GM23338 (cell line): Measurements from ENCODE around the gene TIMM13. TPM values are rescaled to one million over a fixed set of nuclear protein-coding genes. Genes with fewer than 3 reads are reported as not detected.

Experiments
- ATAC-seq: fragments of 200-7000 bp; cut with Tn5 transposase; 3 replicates; pipeline ENCODE4 v1.9.1; 2020
- DNase-seq: peaks from one replicate; pipeline ENCODE4 v3.0.0-alpha.2; 2015; ENCODE audit warnings: low spot score
- H2AFZ ChIP-seq: fragments of 200-600 bp; sonication (generic); 2 replicates; pipeline ENCODE4 v1.8.0; 2016; ENCODE audit warnings: antibody characterized with exemption, mild to moderate bottlenecking, moderate library complexity
- H3F3A ChIP-seq: fragments of 200-600 bp; sonication (generic); replicated peaks from 2 replicates; pipeline ENCODE4 v1.8.0; 2017; ENCODE audit warnings: antibody characterized with exemption, mixed run types, low read depth
- H3K27ac ChIP-seq: fragments of 200-600 bp; sonication (generic); 2 replicates; pipeline ENCODE4 v1.6.1; 2016; ENCODE audit warnings: low read depth
- H3K27me3 ChIP-seq: fragments of 200-600 bp; sonication (generic); 2 replicates; pipeline ENCODE4 v1.8.0; 2016; ENCODE audit warnings: mild to moderate bottlenecking, mixed run types, moderate library complexity; ENCODE audit not compliant: insufficient read depth
- H3K36me3 ChIP-seq: fragments of 200-600 bp; sonication (generic); 2 replicates; pipeline ENCODE4 v1.8.0; 2016; ENCODE audit warnings: mild to moderate bottlenecking; ENCODE audit not compliant: insufficient read depth
- H3K4me1 ChIP-seq: fragments of 200-600 bp; sonication (generic); 2 replicates; pipeline ENCODE4 v1.8.0; 2016; ENCODE audit warnings: mild to moderate bottlenecking, moderate library complexity; ENCODE audit not compliant: insufficient read depth
- H3K4me2 ChIP-seq: fragments of 200-600 bp; sonication (generic); 2 replicates; pipeline ENCODE4 v1.7.1; 2017; ENCODE audit warnings: mixed run types
- H3K4me3 ChIP-seq: fragments of 200-600 bp; sonication (generic); 2 replicates; pipeline ENCODE4 v1.6.1; 2016; ENCODE audit warnings: mixed run types
- H3K79me2 ChIP-seq: fragments of 200-600 bp; sonication (generic); replicated peaks from 2 replicates; pipeline ENCODE4 v1.8.0; 2017; ENCODE audit warnings: mild to moderate bottlenecking; ENCODE audit not compliant: insufficient read depth
- H3K9me2 ChIP-seq: fragments of 200-600 bp; sonication (generic); 2 replicates; pipeline ENCODE4 v1.8.0; 2017; ENCODE audit not compliant: insufficient read depth
- H4K20me1 ChIP-seq: fragments of 200-600 bp; sonication (generic); replicated peaks from 2 replicates; pipeline ENCODE4 v1.8.0; 2017; ENCODE audit warnings: mild to moderate bottlenecking; ENCODE audit not compliant: insufficient read depth
- H3K27ac Mint-ChIP-seq: 2 replicates; pipeline ENCODE4 v1.8.0; 2020; ENCODE audit warnings: inconsistent platforms, mild to moderate bottlenecking, moderate library complexity, mixed read lengths
- H3K27me3 Mint-ChIP-seq: 3 replicates; pipeline ENCODE4 v1.8.0; 2022; ENCODE audit warnings: low read depth, mild to moderate bottlenecking, moderate library complexity, mixed read lengths, inconsistent platforms; ENCODE audit not compliant: insufficient read depth, poor library complexity
- H3K36me3 Mint-ChIP-seq: 3 replicates; pipeline ENCODE4 v1.8.0; 2021; ENCODE audit warnings: low read depth, mild to moderate bottlenecking, inconsistent platforms, moderate library complexity, mixed read lengths
- H3K4me1 Mint-ChIP-seq: 3 replicates; pipeline ENCODE4 v1.8.0; 2020; ENCODE audit warnings: mild to moderate bottlenecking, inconsistent platforms, mixed read lengths
- H3K4me3 Mint-ChIP-seq: 3 replicates; pipeline ENCODE4 v1.8.0; 2021; ENCODE audit warnings: moderate library complexity, mild to moderate bottlenecking, inconsistent platforms, mixed read lengths
- H3K9me3 Mint-ChIP-seq: 3 replicates; pipeline ENCODE4 v1.8.0; 2020; ENCODE audit warnings: moderate library complexity, mild to moderate bottlenecking, inconsistent platforms, mixed read lengths
- CTCF ChIP-seq, 2 experiments: fragments of 200-600 bp in 1 of 2; sonication (generic) in 1 of 2; conservative IDR thresholded peaks; 2 replicates each; pipeline versions ENCODE4 v1.5.1 to v1.6.1; 2016 to 2017; ENCODE audit warnings: antibody characterized with exemption in 2 of 2, low read depth in 2 of 2, mild to moderate bottlenecking in 2 of 2, moderate library complexity in 1 of 2
- ETS1 ChIP-seq: IDR thresholded peaks from 2 replicates; pipeline ENCODE4 v1.6.1; 2016; ENCODE audit warnings: antibody characterized with exemption
- EZH2 ChIP-seq: fragments of 200-600 bp; sonication (generic); IDR thresholded peaks from one replicate; pipeline ENCODE4 v1.8.0; 2017; ENCODE audit warnings: antibody characterized with exemption, mild to moderate bottlenecking, low read depth; ENCODE audit not compliant: unreplicated experiment
- JUNB ChIP-seq: IDR thresholded peaks from one replicate; pipeline ENCODE4 v1.6.1; 2016; ENCODE audit warnings: antibody characterized with exemption; ENCODE audit not compliant: unreplicated experiment
- POLR2AphosphoS5 ChIP-seq: IDR thresholded peaks from 2 replicates; pipeline ENCODE4 v1.6.1; 2016; ENCODE audit warnings: antibody characterized with exemption, low read depth
- REST ChIP-seq: IDR thresholded peaks from one replicate; pipeline ENCODE4 v1.6.1; 2018; ENCODE audit warnings: antibody characterized with exemption; ENCODE audit not compliant: unreplicated experiment
- ZNF114 ChIP-seq: fragments of 250-450 bp; sonication (Bioruptor Pico); IDR thresholded peaks from 2 replicates; pipeline ENCODE4 v1.5.0; 2020; ENCODE audit warnings: mild to moderate bottlenecking, moderate library complexity
- polyA plus RNA-seq: library from polyadenylated mRNA; unstranded; fragments of >200 nt; fragmentation: Nextera tagmentation; extraction: Ambion mirVana; gene quantifications from 2 replicates; pipeline ENCODE4 v1.2.1, GENCODE V29; 2016
- total RNA-seq: library from RNA; depleted of rRNA; stranded (reverse); fragments of >200 nt; shearing (Covaris generic); gene quantifications from 2 replicates; pipeline ENCODE4 v1.2.3, GENCODE V29; 2014

The TIMM13 gene
- total and polyA plus RNA-seq, 2 experiments from 2014 or later = 140 to 347 TPM

- TF ChIP-seq CTCF (conservative IDR thresholded peaks at IDR 0.05; ENCODE audit: low read depth in 2 of 2) (no peak), JUNB (no peak), ZNF114 (no peak), REST (no peak), POLR2AphosphoS5 (no peak)
These were observed 12.0 kb downstream of the TIMM13 start (continued) for GRCh38 chr19:2415281-2415972.

- no peaks in the 10 kb centered on the region for H4K20me1 ChIP-seq
- Mint-ChIP-seq H3K4me1 (no peaks in the 10 kb centered on the region), H3K27me3 (peaks cover 8% of the 10 kb centered on the region), H3K4me3 (no peak overlapping the region), H3K9me3 (peaks cover 5% of the 10 kb centered on the region), H3K27ac (no peak overlapping the region), H3K36me3 (peaks cover 4% of the 10 kb centered on the region; the same call in 2 of the 3 replicates)
- no peak for DNase-seq
- H2AFZ ChIP-seq = no peak overlapping the region
- no peak overlapping the region for H3K4me2 ChIP-seq
- H3K36me3 ChIP-seq = no peaks in the 10 kb centered on the region
- no peak for ATAC-seq
- no peak overlapping the region for H3K27ac ChIP-seq
- no peak overlapping the region for H3K4me3 ChIP-seq
- no peaks in the 10 kb centered on the region for H3K9me2 ChIP-seq
- H3K79me2 ChIP-seq = no peaks in the 10 kb centered on the region
- no peaks in the 10 kb centered on the region for H3F3A ChIP-seq
- H3K4me1 ChIP-seq = no peaks in the 10 kb centered on the region
- H3K27me3 ChIP-seq = no peaks in the 10 kb centered on the region
- no peak for TF ChIP-seq REST
- TF ChIP-seq EZH2 = no peak
- no peak for TF ChIP-seq ETS1
These were observed 13.8 kb downstream of the TIMM13 start for GRCh38 chr19:2413629-2414028.
